SK-N-SH treated with all-trans-retinoic acid at 6 μM for 48 hours (cell line): ENCODE data around the gene NINJ1.

ENCODE experiments used
- SNAI2 ChIP-seq: fragments of 250-450 bp; sonication (Bioruptor Pico); IDR thresholded peaks from 2 replicates; pipeline ENCODE4 v1.5.0; 2020; ENCODE audit warnings: mild to moderate bottlenecking, moderate library complexity
- TCF4 ChIP-seq: fragments of 250-450 bp; sonication (Bioruptor Pico); IDR thresholded peaks from 2 replicates; pipeline ENCODE4 v1.8.0; 2021; ENCODE audit warnings: mild to moderate bottlenecking, moderate library complexity, borderline replicate concordance
- TSHZ2 ChIP-seq: fragments of 250-450 bp; sonication (Bioruptor Pico); IDR thresholded peaks from 2 replicates; pipeline ENCODE4 v1.5.0; 2020; ENCODE audit warnings: mild to moderate bottlenecking, moderate library complexity

- TF ChIP-seq SNAI2 (CRISPR knock-in tag) (no peak), TSHZ2 (CRISPR knock-in tag) (no peak), TCF4 (CRISPR knock-in tag) (no peak)
Observed at GRCh38 chr9:93125331-93125894, 8.6 kb downstream of the NINJ1 start.
